ENCODE results near the gene DOLPP1. TPM values are rescaled to one million over a fixed set of nuclear protein-coding genes. Genes with fewer than 3 reads are reported as not detected.

DOLPP1 gene
- polyA plus RNA-seq, 1 of the 3 experiments (the other 2 are of a cell fraction) = 19.9 TPM

GRCh38 chr9:129139993-129140396 is 59.1 kb downstream of the DOLPP1 start (continued):
- no peak for TF ChIP-seq CTCF (IDR thresholded peaks at IDR 0.05)
- peak; percentile 92 for TF ChIP-seq PBX3 (IDR thresholded peaks at IDR 0.05)
- TF ChIP-seq RAD21 (IDR thresholded peaks at IDR 0.05; ENCODE audit: low read length) = peak; percentile 29
- TF ChIP-seq SIN3A (IDR thresholded peaks at IDR 0.05; ENCODE audit: borderline replicate concordance, low read depth, low read length) = peak; percentile 95
- TF ChIP-seq FOSL2 (IDR thresholded peaks at IDR 0.05; ENCODE audit: borderline replicate concordance, low read depth) = peak; percentile 86

Other genes starting within 250 kb of the DOLPP1 start
- 9.4 and 13.3 TPM in 2 replicates for gene KYAT1, start 199.2 kb upstream of the DOLPP1 start, polyA plus RNA-seq (2012; rRNA removed)
- gene LRRC8A, start 199.0 kb upstream of the DOLPP1 start, polyA plus RNA-seq (2012; rRNA removed) = 28.6 and 30.4 TPM in 2 replicates
- gene PHYHD1, start 160.1 kb upstream of the DOLPP1 start, polyA plus RNA-seq (2012; rRNA removed) = 0.19 TPM in 1 of 2 replicates, not detected in the other
- 23.1 and 31.7 TPM in 2 replicates for gene DOLK, start 133.5 kb upstream of the DOLPP1 start, polyA plus RNA-seq (2012; rRNA removed)
- 41.5 and 49.5 TPM in 2 replicates for gene NUP188, start 133.4 kb upstream of the DOLPP1 start, polyA plus RNA-seq (2012; rRNA removed)
- 94.4 and 111 TPM in 2 replicates for gene SH3GLB2, start 52.8 kb upstream of the DOLPP1 start, polyA plus RNA-seq (2012; rRNA removed)
- 21.2 and 26.4 TPM in 2 replicates for gene MIGA2, start 44.5 kb upstream of the DOLPP1 start, polyA plus RNA-seq (2012; rRNA removed)
- 29.7 and 44.5 TPM in 2 replicates for gene CRAT, start 29.7 kb downstream of the DOLPP1 start, polyA plus RNA-seq (2012; rRNA removed)
- gene PTPA, start 30.3 kb downstream of the DOLPP1 start, polyA plus RNA-seq (2012; rRNA removed) = 130 and 149 TPM in 2 replicates
- gene IER5L, start 97.2 kb downstream of the DOLPP1 start, polyA plus RNA-seq (2012; rRNA removed) = 8.9 and 16.2 TPM in 2 replicates

All from SK-N-SH (cell line).